ENCODE measurements around the gene WFIKKN2.

- TF ChIP-seq CTCF (conservative IDR thresholded peaks at IDR 0.05; ENCODE audit: low read depth, low read length): no peak
- TF ChIP-seq EZH2 (IDR thresholded peaks at IDR 0.05; ENCODE audit: low read length, unreplicated experiment): no peak
- TF ChIP-seq EZH2phosphoT487 (IDR thresholded peaks at IDR 0.05; ENCODE audit: borderline replicate concordance, low read length): no peak
Measured at GRCh38 chr17:50856431-50856830, 21.0 kb downstream of the WFIKKN2 start.

All from PC-3 (cell line).